Colon (tissue), 2 donors: ENCODE measurements around the gene PRMT7.

Experiments
- FAIRE-seq: peaks from 2 replicates; lab custom pipeline; 2012; peaks lifted over from hg19 to GRCh38; lab: Jason Lieb, UNC
- donor health status: control.
- donor health status: control.

The PRMT7 gene

GRCh38 chr16:68376590-68376989, 65.8 kb downstream of the PRMT7 start:
- no peak for FAIRE-seq

GRCh38 chr16:68377221-68377620, 66.4 kb downstream of the PRMT7 start:
- FAIRE-seq = no peak

GRCh38 chr16:68377667-68378393, 67.0 kb downstream of the PRMT7 start:
- FAIRE-seq = no peak

- no peak for FAIRE-seq
These were observed 67.9 kb downstream of the PRMT7 start for GRCh38 chr16:68378436-68379415.

GRCh38 chr16:68379472-68380347, 68.9 kb downstream of the PRMT7 start:
- FAIRE-seq = no peak

GRCh38 chr16:68380348-68380670, 69.5 kb downstream of the PRMT7 start:
- no peak for FAIRE-seq

GRCh38 chr16:68380676-68381362, 70.0 kb downstream of the PRMT7 start:
- FAIRE-seq = no peak

- no peak for FAIRE-seq
These were observed 70.5 kb downstream of the PRMT7 start for GRCh38 chr16:68381363-68381724.

- no peak for FAIRE-seq
These were observed 71.5 kb downstream of the PRMT7 start for GRCh38 chr16:68382296-68382718.

- FAIRE-seq = no peak
These were observed 73.0 kb downstream of the PRMT7 start for GRCh38 chr16:68383858-68384257.

- no peak for FAIRE-seq
These were observed 73.7 kb downstream of the PRMT7 start for GRCh38 chr16:68384288-68385161.

- no peak for FAIRE-seq
These were observed 74.6 kb downstream of the PRMT7 start for GRCh38 chr16:68385371-68385770.

- FAIRE-seq = no peak
These were observed 75.8 kb downstream of the PRMT7 start for GRCh38 chr16:68386628-68387027.

- FAIRE-seq = no peak
These were observed 76.5 kb downstream of the PRMT7 start for GRCh38 chr16:68387301-68387700.

- FAIRE-seq = no peak
These were observed 77.3 kb downstream of the PRMT7 start for GRCh38 chr16:68388124-68388523.

- FAIRE-seq = no peak
These were observed 78.2 kb downstream of the PRMT7 start for GRCh38 chr16:68389006-68389405.

- no peak for FAIRE-seq
These were observed 79.0 kb downstream of the PRMT7 start for GRCh38 chr16:68389750-68390371.

- FAIRE-seq = no peak
These were observed 82.5 kb downstream of the PRMT7 start for GRCh38 chr16:68393333-68393732.

GRCh38 chr16:68395167-68395786, 84.5 kb downstream of the PRMT7 start:
- no peak for FAIRE-seq

- FAIRE-seq = no peak
These were observed 85.0 kb downstream of the PRMT7 start for GRCh38 chr16:68395815-68396214.
